Left forelimb (tissue), 1 donor: ENCODE results near the gene SPEM2.
"Not testable (repeated sequence)": the region's sequence is repeated elsewhere in the genome, so short reads cannot be mapped to it uniquely, and the experiment has no call there.

Source experiments
- DNase-seq: peaks from one replicate; pipeline ENCODE4 v3.0.0-alpha.2; 2018; ENCODE audit warnings: low spot score

Gene SPEM2

GRCh38 chr17:7474767-7475166 lies 49.4 kb downstream of the SPEM2 start:
- DNase-seq, result not testable (repeated sequence)

GRCh38 chr17:7475764-7476422 lies 50.5 kb downstream of the SPEM2 start:
- no peak for DNase-seq

- no peak for DNase-seq
Observed at GRCh38 chr17:7476494-7476893, 51.1 kb downstream of the SPEM2 start.

- no peak for DNase-seq
Observed at GRCh38 chr17:7476951-7477350, 51.5 kb downstream of the SPEM2 start.
